Caco-2 (cell line): Measurements from ENCODE around the gene TLCD1. TPM values are rescaled to one million over a fixed set of nuclear protein-coding genes. Genes with fewer than 3 reads are reported as not detected.
"Not testable (repeated sequence)": the region's sequence is repeated elsewhere in the genome, so short reads cannot be mapped to it uniquely, and the experiment has no call there.

Experiments used
- BruUV-seq: library from RNA; stranded (reverse); fragments of 400-500 nt; replicated peaks from 2 replicates; lab custom pipeline; 2021; lab: Mats Ljungman, UMichigan
- CTCF ChIA-PET: fragments of 300-600 bp; sonication (Branson Sonifier 250); formaldehyde crosslinking; loops from one replicate; lab custom pipeline; 2022; ENCODE audit warnings: antibody characterized with exemption; lab: Charles Lee
- POLR2A ChIA-PET: fragments of 300-600 bp; sonication (Branson Sonifier 250); formaldehyde crosslinking; loops from one replicate; lab custom pipeline; 2022; ENCODE audit warnings: antibody characterized with exemption; lab: Charles Lee
- DNase-seq, 2 experiments: peaks; one replicate each; pipeline versions ENCODE4 v3.0.0 to v3.0.0-alpha.2; 2020 to 2022
- H3K27me3 ChIP-seq: replicated peaks from 2 replicates; pipeline ENCODE4 v1.6.0; 2011; ENCODE audit warnings: low read length; ENCODE audit not compliant: control insufficient read depth, insufficient read depth
- H3K36me3 ChIP-seq: 2 replicates; pipeline ENCODE4 v1.5.1; 2011; ENCODE audit warnings: low read length; ENCODE audit not compliant: control insufficient read depth, insufficient read depth
- H3K4me1 ChIP-seq: fragments of 250-450 bp; sonication (Bioruptor Pico); 2 replicates; pipeline ENCODE4 v1.5.1; 2020; ENCODE audit warnings: mild to moderate bottlenecking
- H3K4me3 ChIP-seq: 2 replicates; pipeline ENCODE4 v1.5.1; 2011; ENCODE audit warnings: low read depth, mild to moderate bottlenecking, control low read depth, low read length
- H3K9me3 ChIP-seq: fragments of 250-450 bp; sonication (Bioruptor Pico); 2 replicates; pipeline ENCODE4 v1.5.1; 2020; ENCODE audit warnings: mild to moderate bottlenecking, moderate library complexity
- H3K27ac Mint-ChIP-seq: one replicate; pipeline ENCODE4 v1.8.0; 2022; ENCODE audit warnings: mixed read lengths; ENCODE audit not compliant: unreplicated experiment
- H3K27me3 Mint-ChIP-seq: one replicate; pipeline ENCODE4 v1.8.0; 2022; ENCODE audit warnings: mixed read lengths; ENCODE audit not compliant: insufficient read depth, unreplicated experiment
- H3K36me3 Mint-ChIP-seq: one replicate; pipeline ENCODE4 v1.8.0; 2022; ENCODE audit warnings: mild to moderate bottlenecking, mixed read lengths; ENCODE audit not compliant: insufficient read depth, unreplicated experiment
- H3K4me1 Mint-ChIP-seq: one replicate; pipeline ENCODE4 v1.8.0; 2022; ENCODE audit warnings: low read depth, mixed read lengths; ENCODE audit not compliant: unreplicated experiment
- H3K4me3 Mint-ChIP-seq: one replicate; pipeline ENCODE4 v1.8.0; 2022; ENCODE audit warnings: mild to moderate bottlenecking, moderate library complexity, mixed read lengths; ENCODE audit not compliant: unreplicated experiment
- H3K9me3 Mint-ChIP-seq: one replicate; pipeline ENCODE4 v1.8.0; 2022; ENCODE audit warnings: mixed read lengths; ENCODE audit not compliant: unreplicated experiment
- intact Hi-C: fragments of 100-400 bp; cut with micrococcal nuclease; formaldehyde crosslinking; loops from one replicate; pipeline ENCODE4 v1.10.0; 2022; ENCODE audit not compliant: unreplicated experiment
- total RNA-seq: library from RNA; stranded (reverse); gene quantifications from 2 replicates; pipeline ENCODE4 v1.2.3, GENCODE V29; 2022
- TF ChIP-seq, protein P1 (sequence below), 2 experiments: fragments of 200-600 bp in 1 of 2; IDR thresholded peaks; 1 replicate in 1 of 2; 2 replicates in 1 of 2; pipeline versions ENCODE4 v1.5.1 to v1.8.0; 2011 to 2022; ENCODE audit warnings: antibody characterized with exemption in 1 of 2, control low read depth in 1 of 2, inconsistent platforms in 1 of 2, low read depth in 1 of 2, low read length in 1 of 2, mild to moderate bottlenecking in 1 of 2, moderate library complexity in 1 of 2; ENCODE audit not compliant: insufficient read depth in 1 of 2, severe bottlenecking in 1 of 2, unreplicated experiment in 1 of 2

The TLCD1 gene
- total RNA-seq, 1 experiment from 2014 or later, result 37.9 TPM

DNA sequence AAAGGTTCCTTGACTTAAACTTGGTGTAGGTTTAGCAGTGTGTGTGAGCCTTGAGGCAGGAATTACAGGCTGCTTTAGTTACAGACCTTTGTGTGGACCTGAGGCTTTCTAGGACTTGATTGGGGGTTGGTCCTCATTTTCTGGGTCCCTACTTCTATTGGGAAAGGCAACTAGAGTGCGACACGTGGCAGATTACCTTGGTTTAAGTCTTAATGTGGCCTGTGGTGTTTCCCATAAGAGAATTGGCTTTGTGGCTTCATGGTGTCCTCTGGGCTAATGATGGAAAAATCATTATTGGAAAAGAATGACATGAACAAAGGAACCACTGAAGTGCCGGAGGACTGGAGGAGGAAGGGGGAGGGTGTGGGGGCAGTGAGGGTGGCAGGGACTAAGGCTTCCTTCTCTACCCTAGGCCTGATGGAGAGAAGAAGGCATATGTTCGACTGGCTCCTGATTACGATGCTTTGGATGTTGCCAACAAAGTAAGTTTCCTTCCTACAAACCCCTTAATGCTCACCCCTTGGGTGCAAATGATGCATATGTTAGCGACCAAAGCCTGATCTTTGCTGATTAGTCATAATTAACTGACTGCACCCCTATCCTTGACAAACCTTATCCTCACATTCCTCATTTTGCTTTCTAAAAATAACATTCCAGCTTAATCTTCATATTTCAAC is 2.7 kb downstream of the TLCD1 start:
- Histone ChIP-seq H3K36me3 (peaks cover 13% of the 10 kb centered on the region), H3K27me3 (no peaks in the 10 kb centered on the region), H3K4me1 (peaks cover 30% of the 10 kb centered on the region), H3K4me3 (no peak overlapping the region), H3K9me3 (no peaks in the 10 kb centered on the region)
- ChIA-PET CTCF (no interaction called here), POLR2A (interaction anchor here (0.7 to 1.0 kb wide), 2 partner anchors 19 to 32 kb away, joined by 3 to 6 read pairs; no protein-coding TSS in a partner anchor)
- intact Hi-C loops, result no loop called here
- TF ChIP-seq, protein P1, sequence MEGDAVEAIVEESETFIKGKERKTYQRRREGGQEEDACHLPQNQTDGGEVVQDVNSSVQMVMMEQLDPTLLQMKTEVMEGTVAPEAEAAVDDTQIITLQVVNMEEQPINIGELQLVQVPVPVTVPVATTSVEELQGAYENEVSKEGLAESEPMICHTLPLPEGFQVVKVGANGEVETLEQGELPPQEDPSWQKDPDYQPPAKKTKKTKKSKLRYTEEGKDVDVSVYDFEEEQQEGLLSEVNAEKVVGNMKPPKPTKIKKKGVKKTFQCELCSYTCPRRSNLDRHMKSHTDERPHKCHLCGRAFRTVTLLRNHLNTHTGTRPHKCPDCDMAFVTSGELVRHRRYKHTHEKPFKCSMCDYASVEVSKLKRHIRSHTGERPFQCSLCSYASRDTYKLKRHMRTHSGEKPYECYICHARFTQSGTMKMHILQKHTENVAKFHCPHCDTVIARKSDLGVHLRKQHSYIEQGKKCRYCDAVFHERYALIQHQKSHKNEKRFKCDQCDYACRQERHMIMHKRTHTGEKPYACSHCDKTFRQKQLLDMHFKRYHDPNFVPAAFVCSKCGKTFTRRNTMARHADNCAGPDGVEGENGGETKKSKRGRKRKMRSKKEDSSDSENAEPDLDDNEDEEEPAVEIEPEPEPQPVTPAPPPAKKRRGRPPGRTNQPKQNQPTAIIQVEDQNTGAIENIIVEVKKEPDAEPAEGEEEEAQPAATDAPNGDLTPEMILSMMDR (IDR thresholded peaks at IDR 0.05; ENCODE audit: insufficient read depth in 1 of 2, low read depth in 1 of 2, low read length in 1 of 2, severe bottlenecking in 1 of 2, unreplicated experiment in 1 of 2), result no peak
- DNase-seq, result no peak
- H3K4me1 Mint-ChIP-seq, result peaks cover 38% of the 10 kb centered on the region
- H3K36me3 Mint-ChIP-seq, result peaks cover 92% of the 10 kb centered on the region
- no peaks in the 10 kb centered on the region for H3K9me3 Mint-ChIP-seq
- no TSS peak for BruUV-seq
- H3K27me3 Mint-ChIP-seq, result no peaks in the 10 kb centered on the region
- peak overlapping the region; percentile 92 for H3K4me3 Mint-ChIP-seq
- no peak overlapping the region for H3K27ac Mint-ChIP-seq

DNA sequence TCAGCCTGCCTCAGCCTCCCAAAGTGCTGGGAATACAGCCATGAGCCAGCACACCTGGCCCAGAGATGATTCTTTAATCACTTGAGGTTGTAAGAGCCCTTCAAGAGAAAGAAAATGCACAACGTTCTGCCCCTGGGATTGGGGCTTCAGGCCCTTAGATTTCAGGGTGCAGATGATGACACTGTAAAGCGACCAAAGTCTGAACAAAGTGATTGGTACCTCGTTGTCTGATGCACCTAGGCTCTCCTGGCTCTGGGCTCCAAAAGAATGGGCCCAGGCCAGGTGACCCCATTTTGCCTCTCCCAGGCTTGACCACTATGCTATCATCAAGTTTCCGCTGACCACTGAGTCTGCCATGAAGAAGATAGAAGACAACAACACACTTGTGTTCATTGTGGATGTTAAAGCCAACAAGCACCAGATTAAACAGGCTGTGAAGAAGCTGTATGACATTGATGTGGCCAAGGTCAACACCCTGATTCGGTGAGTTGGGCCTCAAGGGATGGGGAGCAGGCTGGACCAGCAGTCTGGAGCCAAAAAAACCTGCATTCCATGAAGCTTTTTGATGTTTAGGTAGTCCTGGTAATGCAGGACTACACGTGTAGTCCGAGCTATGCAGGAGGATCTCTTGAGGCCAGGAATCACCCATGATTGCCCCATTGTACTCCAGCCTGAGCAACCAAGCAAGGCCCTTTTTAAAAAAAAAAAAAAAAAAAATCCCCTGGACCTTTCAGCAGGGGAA is 3.4 kb downstream of the TLCD1 start:
- Mint-ChIP-seq H3K4me3 (peak overlapping the region; percentile 32), H3K27me3 (no peaks in the 10 kb centered on the region), H3K4me1 (peaks cover 42% of the 10 kb centered on the region), H3K9me3 (no peaks in the 10 kb centered on the region), H3K27ac (no peak overlapping the region), H3K36me3 (peaks cover 85% of the 10 kb centered on the region)
- no TSS peak for BruUV-seq
- intact Hi-C loops, result no loop called here
- Histone ChIP-seq H3K9me3 (no peaks in the 10 kb centered on the region), H3K4me1 (peaks cover 31% of the 10 kb centered on the region), H3K4me3 (no peak overlapping the region), H3K36me3 (peaks cover 13% of the 10 kb centered on the region), H3K27me3 (no peaks in the 10 kb centered on the region)
- TF ChIP-seq, protein P1 (IDR thresholded peaks at IDR 0.05; ENCODE audit: insufficient read depth in 1 of 2, low read depth in 1 of 2, low read length in 1 of 2, severe bottlenecking in 1 of 2, unreplicated experiment in 1 of 2), result no peak
- CTCF ChIA-PET, result interaction anchor here (0.7 kb wide), 1 partner anchor 117 kb away, joined by 5 read pairs; no protein-coding TSS in a partner anchor
- DNase-seq, result no peak
- POLR2A ChIA-PET, result interaction anchor here (0.6 to 1.0 kb wide), 2 partner anchors 12 to 20 kb away, joined by 3 to 6 read pairs; no protein-coding TSS in a partner anchor

DNA sequence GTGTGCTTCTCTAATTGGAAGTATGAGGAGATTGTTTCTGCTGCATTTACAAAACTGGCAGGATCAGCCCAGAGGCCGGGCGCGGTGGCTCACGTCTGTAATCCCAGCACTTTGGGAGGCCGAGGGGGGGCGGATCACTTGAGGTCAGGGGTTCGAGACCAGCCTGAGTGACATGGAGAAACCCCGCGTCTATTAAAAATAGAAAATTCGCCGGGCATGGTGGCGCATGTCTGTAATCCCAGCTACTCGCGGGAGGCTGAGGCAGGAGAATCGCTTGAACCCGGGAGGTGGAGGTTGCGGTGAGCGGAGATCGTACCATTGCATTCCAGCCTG is 5.1 kb downstream of the TLCD1 start:
- intact Hi-C loops, H3K27me3 Mint-ChIP-seq, H3K9me3 ChIP-seq, CTCF ChIA-PET, H3K9me3 Mint-ChIP-seq, DNase-seq, H3K27me3 ChIP-seq, BruUV-seq: not testable (repeated sequence)
- H3K36me3 ChIP-seq, result peaks cover 13% of the 10 kb centered on the region
- POLR2A ChIA-PET, result interaction anchor here (2.7 to 3.0 kb wide), 2 partner anchors 11 to 59 kb away, joined by 27 to 213 read pairs; partner anchors contain the start of genes PROCA1, SDF2 and SUPT6H
- peaks cover 69% of the 10 kb centered on the region for H3K36me3 Mint-ChIP-seq
- H3K27ac Mint-ChIP-seq, result peak overlapping the region; percentile 98
- peaks cover 42% of the 10 kb centered on the region for H3K4me1 Mint-ChIP-seq
- H3K4me3 Mint-ChIP-seq, result peak overlapping the region; percentile 94
- peaks cover 31% of the 10 kb centered on the region for H3K4me1 ChIP-seq
- H3K4me3 ChIP-seq, result peak overlapping the region; percentile 67
